HepG2 (cell line): ENCODE results near the gene SLX4. TPM values are rescaled to one million over a fixed set of nuclear protein-coding genes. Genes with fewer than 3 reads are reported as not detected.

Experiments used
- CBFB ChIP-seq: sonication (generic); formaldehyde crosslinking; IDR thresholded peaks from 2 replicates; pipeline ENCODE4 v1.4.0; 2020; ENCODE audit warnings: missing genetic modification reagents
- MEF2D ChIP-seq: sonication (generic); formaldehyde crosslinking; IDR thresholded peaks from 2 replicates; pipeline ENCODE4 v1.5.1; 2020; ENCODE audit warnings: mild to moderate bottlenecking, missing genetic modification reagents
- NFYC ChIP-seq: IDR thresholded peaks from 2 replicates; pipeline ENCODE4 v1.6.1; 2016; ENCODE audit warnings: missing genetic modification reagents, missing compliant biosample characterization
- NR2F6 ChIP-seq, 2 experiments: IDR thresholded peaks; 2 replicates each; pipeline ENCODE4 v1.6.1; 2016; ENCODE audit warnings: antibody characterized with exemption in 1 of 2, mild to moderate bottlenecking in 1 of 2
- PHF8 ChIP-seq: sonication (generic); formaldehyde crosslinking; IDR thresholded peaks from 2 replicates; pipeline ENCODE4 v1.5.0; 2020; ENCODE audit warnings: missing genetic modification reagents
- PITX1 ChIP-seq: sonication (generic); formaldehyde crosslinking; IDR thresholded peaks from 2 replicates; pipeline ENCODE4 v1.5.1; 2020; ENCODE audit warnings: mild to moderate bottlenecking, missing genetic modification reagents
- PRDM15 ChIP-seq: sonication (generic); formaldehyde crosslinking; IDR thresholded peaks from 2 replicates; pipeline ENCODE4 v1.4.0; 2020; ENCODE audit warnings: missing genetic modification reagents
- STAG1 ChIP-seq: sonication (generic); formaldehyde crosslinking; IDR thresholded peaks from 2 replicates; pipeline ENCODE4 v1.4.0; 2020; ENCODE audit warnings: missing genetic modification reagents
- TFE3 ChIP-seq: IDR thresholded peaks from 2 replicates; pipeline ENCODE4 v1.6.1; 2016
- ZBTB21 ChIP-seq: sonication (generic); formaldehyde crosslinking; IDR thresholded peaks from 2 replicates; pipeline ENCODE4 v1.4.0; 2020; ENCODE audit warnings: missing genetic modification reagents
- ZC3H13 ChIP-seq: sonication (generic); formaldehyde crosslinking; IDR thresholded peaks from 2 replicates; pipeline ENCODE4 v1.8.1; 2023; ENCODE audit warnings: mild to moderate bottlenecking, missing genetic modification reagents, moderate library complexity
- ZNF18 ChIP-seq: sonication (generic); formaldehyde crosslinking; IDR thresholded peaks from 2 replicates; pipeline ENCODE4 v1.8.0; 2022; ENCODE audit warnings: mild to moderate bottlenecking, missing genetic modification reagents; ENCODE audit not compliant: insufficient replicate concordance
- ZNF232 ChIP-seq: sonication (generic); formaldehyde crosslinking; IDR thresholded peaks from 2 replicates; pipeline ENCODE4 v1.4.0; 2020; ENCODE audit warnings: missing genetic modification reagents, borderline replicate concordance
- ZNF331 ChIP-seq: sonication (generic); formaldehyde crosslinking; IDR thresholded peaks from 2 replicates; pipeline ENCODE4 v1.4.0; 2020; ENCODE audit warnings: missing genetic modification reagents
- ZNF839 ChIP-seq: sonication (generic); formaldehyde crosslinking; IDR thresholded peaks from 2 replicates; pipeline ENCODE4 v1.4.0; 2020; ENCODE audit warnings: missing genetic modification reagents, mild to moderate bottlenecking, borderline replicate concordance
- polyA plus RNA-seq, 8 experiments: library from polyadenylated mRNA; depleted of rRNA in 3 of 8; stranded (reverse) in 7 of 8; unstranded in 1 of 8; fragments of >200 nt; fragmentation: Illumina TruSeq in 4 of 8; extraction: Trizol in 4 of 8; gene quantifications; 2 replicates each; pipeline versions ENCODE4 v1.2.1 to v1.2.3, GENCODE V29; 2011 to 2016; ENCODE audit warnings: low read depth in 4 of 8, missing spikeins in 1 of 8, mixed read lengths in 1 of 8; ENCODE audit not compliant: insufficient read depth in 1 of 8
- total RNA-seq, 5 experiments: library from RNA; depleted of rRNA; stranded (reverse); fragments of >200 nt; fragmentation: Illumina TruSeq; extraction: Trizol; gene quantifications; 2 replicates each; pipeline ENCODE4 v1.2.3, GENCODE V29; 2016; ENCODE audit warnings: low read depth in 1 of 5
- TF ChIP-seq, protein P1 (sequence below): sonication (generic); formaldehyde crosslinking; IDR thresholded peaks from 2 replicates; pipeline ENCODE4 v1.5.0; 2020; ENCODE audit warnings: missing genetic modification reagents
- TF ChIP-seq, protein P2 (sequence below): sonication (generic); formaldehyde crosslinking; IDR thresholded peaks from 2 replicates; pipeline ENCODE4 v1.8.0; 2022; ENCODE audit warnings: missing genetic modification reagents, mild to moderate bottlenecking, borderline replicate concordance

SLX4 gene
- total and polyA plus RNA-seq, 2 of the 13 experiments (the other 11 are each of a cell fraction or from before 2014, with no cell fraction given): 1.1 to 3.6 TPM

DNA sequence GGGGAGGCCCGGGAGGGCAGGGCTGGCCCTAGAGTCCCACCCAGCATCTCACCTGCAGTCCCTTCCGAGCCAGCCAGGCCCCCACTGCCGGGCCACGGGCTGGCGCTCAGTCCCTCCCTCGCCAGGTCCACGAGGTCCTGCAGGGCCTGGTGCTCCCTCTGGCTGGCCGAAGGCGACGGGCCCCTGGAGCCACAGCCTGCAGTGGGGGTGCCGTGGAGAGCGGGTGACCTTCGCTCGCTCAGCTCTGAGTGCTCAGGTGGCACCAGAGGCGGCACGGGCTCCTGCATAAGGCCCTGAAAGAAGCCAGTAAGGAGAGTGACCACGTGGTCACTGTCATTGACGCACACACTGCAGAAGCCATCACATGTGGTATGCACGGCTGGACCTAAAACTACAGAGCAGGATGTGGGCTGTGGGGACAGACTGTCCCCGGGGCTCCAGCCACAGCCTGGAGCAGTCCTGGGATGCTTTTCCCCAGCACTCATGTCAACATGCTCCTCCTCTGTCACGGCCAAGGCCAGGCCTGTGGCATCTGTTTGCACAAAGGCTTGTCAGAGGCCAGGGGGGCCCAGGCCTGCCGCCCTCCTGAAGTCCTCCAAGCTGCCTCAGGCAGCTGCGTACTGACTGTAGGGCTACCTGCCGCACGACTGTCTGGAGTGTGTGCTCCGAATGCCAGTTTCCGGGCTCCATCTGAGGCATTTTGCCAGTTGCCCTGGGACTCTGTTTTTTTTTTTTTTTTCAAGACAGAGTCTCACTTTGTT is 15.1 kb downstream of the SLX4 start (continued):
- TF ChIP-seq NFYC (CRISPR knock-in tag): peak; percentile 48; the same call in 1 of the 2 replicates
- TF ChIP-seq CBFB (CRISPR knock-in tag): peak; percentile 83
- 0 out of 2 replicates have a peak, but pooled peaks have one; percentile 60 for TF ChIP-seq ZC3H13 (CRISPR knock-in tag)
- TF ChIP-seq ZNF839: no peak
- TF ChIP-seq, protein P1, sequence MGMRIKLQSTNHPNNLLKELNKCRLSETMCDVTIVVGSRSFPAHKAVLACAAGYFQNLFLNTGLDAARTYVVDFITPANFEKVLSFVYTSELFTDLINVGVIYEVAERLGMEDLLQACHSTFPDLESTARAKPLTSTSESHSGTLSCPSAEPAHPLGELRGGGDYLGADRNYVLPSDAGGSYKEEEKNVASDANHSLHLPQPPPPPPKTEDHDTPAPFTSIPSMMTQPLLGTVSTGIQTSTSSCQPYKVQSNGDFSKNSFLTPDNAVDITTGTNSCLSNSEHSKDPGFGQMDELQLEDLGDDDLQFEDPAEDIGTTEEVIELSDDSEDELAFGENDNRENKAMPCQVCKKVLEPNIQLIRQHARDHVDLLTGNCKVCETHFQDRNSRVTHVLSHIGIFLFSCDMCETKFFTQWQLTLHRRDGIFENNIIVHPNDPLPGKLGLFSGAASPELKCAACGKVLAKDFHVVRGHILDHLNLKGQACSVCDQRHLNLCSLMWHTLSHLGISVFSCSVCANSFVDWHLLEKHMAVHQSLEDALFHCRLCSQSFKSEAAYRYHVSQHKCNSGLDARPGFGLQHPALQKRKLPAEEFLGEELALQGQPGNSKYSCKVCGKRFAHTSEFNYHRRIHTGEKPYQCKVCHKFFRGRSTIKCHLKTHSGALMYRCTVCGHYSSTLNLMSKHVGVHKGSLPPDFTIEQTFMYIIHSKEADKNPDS (CRISPR knock-in tag): peak; percentile 54; the same call in 1 of the 2 replicates
- no peak for TF ChIP-seq ZNF18 (CRISPR knock-in tag)
- TF ChIP-seq TFE3: peak; percentile 72
- peak; percentile 91 for TF ChIP-seq PITX1 (CRISPR knock-in tag)
- TF ChIP-seq ZBTB21 (CRISPR knock-in tag): no peak; the same call in 1 of the 2 replicates
- TF ChIP-seq STAG1 (CRISPR knock-in tag): peak; percentile 47
- TF ChIP-seq, protein P2, sequence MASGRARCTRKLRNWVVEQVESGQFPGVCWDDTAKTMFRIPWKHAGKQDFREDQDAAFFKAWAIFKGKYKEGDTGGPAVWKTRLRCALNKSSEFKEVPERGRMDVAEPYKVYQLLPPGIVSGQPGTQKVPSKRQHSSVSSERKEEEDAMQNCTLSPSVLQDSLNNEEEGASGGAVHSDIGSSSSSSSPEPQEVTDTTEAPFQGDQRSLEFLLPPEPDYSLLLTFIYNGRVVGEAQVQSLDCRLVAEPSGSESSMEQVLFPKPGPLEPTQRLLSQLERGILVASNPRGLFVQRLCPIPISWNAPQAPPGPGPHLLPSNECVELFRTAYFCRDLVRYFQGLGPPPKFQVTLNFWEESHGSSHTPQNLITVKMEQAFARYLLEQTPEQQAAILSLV (CRISPR knock-in tag): peak; percentile 79; the same call in 1 of the 2 replicates
- TF ChIP-seq MEF2D (CRISPR knock-in tag): peak; percentile 56; the same call in 1 of the 2 replicates
- TF ChIP-seq ZNF331 (CRISPR knock-in tag): peak; percentile 88
- TF ChIP-seq NR2F6 (IDR thresholded peaks at IDR 0.05): peak; percentile 55; the same call in 1 of the 2 replicates
- peak; percentile 82 for TF ChIP-seq NR2F6 (CRISPR knock-in tag; IDR thresholded peaks at IDR 0.05)
- TF ChIP-seq PRDM15: no peak
- TF ChIP-seq PHF8 (CRISPR knock-in tag): peak; percentile 50; the same call in 1 of the 2 replicates
- TF ChIP-seq ZNF232 (CRISPR knock-in tag): peak; percentile 92; the same call in 1 of the 2 replicates
